IPS-20b (cell line): ENCODE measurements around the gene COQ4.
"Not testable (repeated sequence)": the region's sequence is repeated elsewhere in the genome, so short reads cannot be mapped to it uniquely, and the experiment has no call there.

Source experiments
- H3K27ac ChIP-seq: one replicate; pipeline ENCODE4 v1.5.1; 2013; ENCODE audit warnings: low read length
- H3K27me3 ChIP-seq: 2 replicates; pipeline ENCODE4 v1.6.1; 2013; ENCODE audit warnings: mild to moderate bottlenecking, low read length, inconsistent platforms; ENCODE audit not compliant: insufficient read depth
- H3K36me3 ChIP-seq: 2 replicates; pipeline ENCODE4 v1.6.1; 2013; ENCODE audit warnings: low read depth, mild to moderate bottlenecking, inconsistent platforms, low read length, moderate library complexity; ENCODE audit not compliant: insufficient read depth
- H3K4me1 ChIP-seq: 2 replicates; pipeline ENCODE4 v1.6.1; 2013; ENCODE audit warnings: mild to moderate bottlenecking, control low read depth, inconsistent platforms, low read length, moderate library complexity; ENCODE audit not compliant: insufficient read depth
- H3K4me3 ChIP-seq: 2 replicates; pipeline ENCODE4 v1.5.1; 2013; ENCODE audit warnings: mild to moderate bottlenecking, low read length, inconsistent platforms
- H3K9ac ChIP-seq: 2 replicates; pipeline ENCODE4 v1.6.1; 2013; ENCODE audit warnings: low read depth, mild to moderate bottlenecking, inconsistent platforms, low read length, moderate library complexity
- H3K9me3 ChIP-seq: 2 replicates; pipeline ENCODE4 v1.6.1; 2013; ENCODE audit warnings: mild to moderate bottlenecking, low read depth, low read length, inconsistent platforms; ENCODE audit not compliant: insufficient read depth

Gene COQ4

GRCh38 chr9:128322404-128323211 lies at the start of gene COQ4, which contains the start of gene TRUB2:
Gene COQ4, plus strand, starts transcription at chr9:128322839. Its CDS starts 20 bp downstream, at chr9:128322859.
Gene TRUB2, minus strand, starts transcription at chr9:128322447. Its CDS starts 39 bp downstream, at chr9:128322408.
- no peaks in the 10 kb centered on the region for H3K9me3 ChIP-seq

GRCh38 chr9:128274245-128274644 lies 48.4 kb upstream of the COQ4 start:
- Histone ChIP-seq H3K9me3 (no peaks in the 10 kb centered on the region), H3K36me3 (peaks cover 24% of the 10 kb centered on the region), H3K27me3 (no peaks in the 10 kb centered on the region), H3K9ac (no peak overlapping the region), H3K4me1 (peaks cover 4% of the 10 kb centered on the region; the same call in 1 of the 2 replicates), H3K27ac (no peak overlapping the region), H3K4me3 (no peak overlapping the region)

More at GRCh38 chr9:128322404-128323211, at the start of gene COQ4, which contains the start of gene TRUB2:
- H3K9ac ChIP-seq: peak within 1 kb of the TSS; percentile 88
- no peaks in the 10 kb centered on the region for H3K27me3 ChIP-seq
- H3K4me3 ChIP-seq: peak within 1 kb of the TSS; percentile 90
- peaks cover 36% of the 10 kb centered on the region for H3K36me3 ChIP-seq
- peaks cover 4% of the 10 kb centered on the region for H3K4me1 ChIP-seq
- peak within 1 kb of the TSS; percentile 95 for H3K27ac ChIP-seq

DNA sequence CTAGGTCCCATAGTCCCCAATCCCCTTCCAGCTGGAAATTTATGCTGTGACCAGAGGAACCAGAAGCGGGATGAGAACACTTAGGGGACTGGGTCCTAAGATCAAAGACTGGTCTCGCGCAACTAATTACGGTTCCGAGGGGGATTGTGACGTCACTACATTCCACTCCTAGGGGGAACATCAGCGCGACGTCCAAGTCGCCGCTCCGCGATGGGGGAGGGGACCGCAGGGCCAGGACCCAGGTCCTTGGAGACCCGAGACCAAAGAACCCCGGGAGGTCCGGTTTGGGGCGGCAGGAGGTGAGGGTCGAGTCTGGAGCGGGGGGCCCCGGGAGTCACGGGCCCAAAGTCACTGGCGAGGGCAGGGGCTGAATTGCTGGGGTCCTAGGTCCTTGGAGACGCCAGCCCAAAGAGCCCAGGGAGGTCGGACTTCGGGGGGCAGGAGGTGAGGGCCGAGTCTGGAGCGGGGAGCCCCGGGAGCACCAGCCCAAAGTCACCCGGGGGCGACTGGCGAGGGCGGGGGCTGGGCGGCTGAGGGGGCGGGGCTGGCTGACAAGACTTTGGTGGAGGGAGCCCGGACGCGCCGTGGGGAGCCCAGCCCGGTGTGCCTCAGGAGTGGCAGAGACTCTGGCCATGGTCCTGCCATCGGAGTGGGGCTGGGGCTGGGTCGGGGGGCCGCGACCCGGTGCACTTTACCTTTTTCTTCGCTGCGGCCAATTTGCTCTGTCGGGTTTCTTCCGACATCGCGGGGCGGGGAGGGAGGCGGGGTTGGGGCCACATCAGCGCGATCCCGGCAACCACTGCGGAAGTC lies 47.2 kb upstream of the COQ4 start, which contains the start of gene GOLGA2:
Gene GOLGA2, minus strand, starts transcription at position 810 of the 810 bp plus-strand sequence. Its CDS starts 31 bp downstream, at position 779.
- peak within 1 kb of the TSS; percentile 86 for H3K27ac ChIP-seq

DNA sequence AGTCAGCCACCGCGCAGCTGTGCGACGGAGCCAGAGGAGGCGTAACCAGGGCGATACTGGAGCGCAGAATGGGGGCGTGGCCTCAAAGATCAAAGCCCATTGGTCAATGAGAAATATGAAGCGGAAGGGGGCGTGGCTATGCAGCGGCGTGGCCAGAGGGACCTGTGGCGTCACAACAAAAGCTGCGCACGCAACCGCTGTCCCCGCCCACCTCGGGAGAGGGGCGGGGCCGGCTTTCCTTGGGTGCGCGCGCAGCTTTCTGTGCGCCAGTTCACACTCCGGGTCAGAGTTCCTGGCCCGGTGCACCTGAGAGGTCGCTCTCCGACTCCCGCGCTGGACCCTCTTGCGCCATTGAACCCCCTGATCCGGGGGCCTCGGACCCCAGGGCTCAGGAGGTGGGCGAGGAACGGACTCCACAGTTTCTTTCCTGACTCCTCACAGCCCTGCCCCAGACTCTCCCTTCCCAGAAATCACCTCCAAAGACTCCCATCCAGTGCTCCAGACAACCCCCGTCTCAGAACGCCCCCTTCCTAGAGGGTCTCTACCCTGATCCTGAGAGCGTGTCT lies 46.5 kb upstream of the COQ4 start, which contains the start of gene SWI5:
Gene SWI5, plus strand, starts transcription at position 269 of the 566 bp plus-strand sequence.
- peak within 1 kb of the TSS; percentile 94 for H3K9ac ChIP-seq
- no peaks in the 10 kb centered on the region for H3K27me3 ChIP-seq
- H3K4me1 ChIP-seq: peaks cover 4% of the 10 kb centered on the region; the same call in 1 of the 2 replicates
- peaks cover 22% of the 10 kb centered on the region for H3K36me3 ChIP-seq
- no peaks in the 10 kb centered on the region for H3K9me3 ChIP-seq
- H3K4me3 ChIP-seq: peak within 1 kb of the TSS; percentile 92
- peak within 1 kb of the TSS; percentile 86 for H3K27ac ChIP-seq

More for the DNA sequence above, 47.2 kb upstream of the COQ4 start, which contains the start of gene GOLGA2:
- H3K4me3 ChIP-seq: peak within 1 kb of the TSS; percentile 92
- peak within 1 kb of the TSS; percentile 94 for H3K9ac ChIP-seq
- peaks cover 24% of the 10 kb centered on the region for H3K36me3 ChIP-seq
- peaks cover 4% of the 10 kb centered on the region; the same call in 1 of the 2 replicates for H3K4me1 ChIP-seq
- no peaks in the 10 kb centered on the region for H3K9me3 ChIP-seq
- no peaks in the 10 kb centered on the region for H3K27me3 ChIP-seq

GRCh38 chr9:128276574-128277270 lies 45.9 kb upstream of the COQ4 start:
- peaks cover 4% of the 10 kb centered on the region; the same call in 1 of the 2 replicates for H3K4me1 ChIP-seq

GRCh38 chr9:128279088-128280073 lies 43.3 kb upstream of the COQ4 start:
- not testable (repeated sequence) for H3K9ac ChIP-seq, H3K4me3 ChIP-seq, H3K36me3 ChIP-seq, H3K27ac ChIP-seq, H3K27me3 ChIP-seq, H3K4me1 ChIP-seq, H3K9me3 ChIP-seq

More at GRCh38 chr9:128276574-128277270, 45.9 kb upstream of the COQ4 start:
- Histone ChIP-seq H3K27me3 (no peaks in the 10 kb centered on the region), H3K27ac (peak overlapping the region; percentile 34), H3K4me3 (peak overlapping the region; percentile 92), H3K9me3 (no peaks in the 10 kb centered on the region), H3K9ac (peak overlapping the region; percentile 94), H3K36me3 (peaks cover 16% of the 10 kb centered on the region)

- Histone ChIP-seq H3K27ac (no peak overlapping the region), H3K9me3 (no peaks in the 10 kb centered on the region), H3K9ac (no peak overlapping the region), H3K27me3 (no peaks in the 10 kb centered on the region), H3K4me1 (no peaks in the 10 kb centered on the region), H3K4me3 (no peak overlapping the region), H3K36me3 (no peaks in the 10 kb centered on the region)
These were observed 42.5 kb upstream of the COQ4 start for GRCh38 chr9:128280084-128280622.

- no peaks in the 10 kb centered on the region for H3K27me3 ChIP-seq
- H3K27ac ChIP-seq: no peak overlapping the region
- H3K36me3 ChIP-seq: peaks cover 13% of the 10 kb centered on the region; the same call in 1 of the 2 replicates
- no peak overlapping the region for H3K4me3 ChIP-seq
- H3K9ac ChIP-seq: no peak overlapping the region
- H3K4me1 ChIP-seq: no peaks in the 10 kb centered on the region
- no peaks in the 10 kb centered on the region for H3K9me3 ChIP-seq
These were observed 40.1 kb upstream of the COQ4 start for GRCh38 chr9:128282500-128282899.

- no peak overlapping the region for H3K27ac ChIP-seq
- no peaks in the 10 kb centered on the region for H3K27me3 ChIP-seq
- no peaks in the 10 kb centered on the region for H3K9me3 ChIP-seq
- H3K36me3 ChIP-seq: peaks cover 23% of the 10 kb centered on the region; the same call in 1 of the 2 replicates
- H3K9ac ChIP-seq: no peak overlapping the region
- no peaks in the 10 kb centered on the region for H3K4me1 ChIP-seq
- H3K4me3 ChIP-seq: no peak overlapping the region
These were observed 37.4 kb upstream of the COQ4 start for GRCh38 chr9:128285033-128285784.
